ENCODE results near the gene DICER1. TPM values are rescaled to one million over a fixed set of nuclear protein-coding genes. Genes with fewer than 3 reads are reported as not detected.

Gene DICER1
- total and polyA plus RNA-seq, 2 donors (not counting 1 experiment from before 2014, with no cell fraction given) = 15.4 to 90.4 TPM

DNA sequence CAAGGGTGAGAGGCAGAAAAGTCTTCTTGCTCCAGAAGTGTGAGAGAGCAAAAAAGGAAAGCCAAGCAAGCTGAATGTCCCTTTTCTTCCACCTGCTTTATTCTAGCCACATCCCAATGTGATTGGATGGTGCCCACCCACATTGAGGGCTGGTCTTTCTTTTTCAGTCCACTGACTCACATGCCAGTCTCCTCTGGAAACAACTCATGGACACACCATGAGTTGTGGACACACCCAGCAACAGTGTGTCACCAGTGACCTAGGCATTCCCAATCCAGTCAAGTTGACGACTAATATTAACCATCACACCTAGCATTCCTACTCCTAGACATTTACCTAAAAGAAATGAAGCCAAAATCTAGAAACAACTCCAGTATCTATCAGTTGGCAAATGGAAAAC lies 7.2 kb upstream of the DICER1 start:
- no peaks in the 10 kb centered on the region for H4K20me1 ChIP-seq (ENCODE audit: control insufficient read depth, insufficient read depth, low read length, poor library complexity, severe bottlenecking)
- ChIA-PET CTCF (no interaction called here), POLR2A (no interaction called here)
- H3K9ac ChIP-seq (ENCODE audit: low read length) = no peak overlapping the region
- H3K4me2 ChIP-seq (replicated peaks; ENCODE audit: low read depth, low read length, poor library complexity, severe bottlenecking) = no peak overlapping the region
- WGBS (ENCODE audit: insufficient coverage) = 60% methylated on average over 1 of the region's 1 CpG
- no peaks in the 10 kb centered on the region for H3K27me3 Mint-ChIP-seq
- H3K36me3 ChIP-seq (replicated peaks in 1 of 2; ENCODE audit: control extremely low read depth in 1 of 2, control insufficient read depth in 1 of 2, extremely low read depth in 1 of 2, insufficient read depth in 2 of 2, low read length in 1 of 2) = no peaks in the 10 kb centered on the region
- no peak for ATAC-seq (ENCODE audit: low read depth)
- DNase-seq = no peak
- no peak overlapping the region for H3K27ac ChIP-seq (ENCODE audit: low read length in 2 of 2)
- intact Hi-C loops (cut with micrococcal nuclease) = no loop called here
- no peaks in the 10 kb centered on the region for H3K27me3 ChIP-seq (replicated peaks in 1 of 4; ENCODE audit: control extremely low read depth in 1 of 4, control insufficient read depth in 3 of 4, insufficient read depth in 4 of 4, low read length in 3 of 4)
- H3K79me2 ChIP-seq (ENCODE audit: control insufficient read depth, insufficient read depth, low read length) = no peaks in the 10 kb centered on the region
- H3K9me3 Mint-ChIP-seq (ENCODE audit: insufficient read depth) = peaks cover 3% of the 10 kb centered on the region
- TF ChIP-seq CTCF (IDR thresholded peaks at IDR 0.05) (no peak), EZH2 (IDR thresholded peaks at IDR 0.05; ENCODE audit: borderline replicate concordance, insufficient read depth, low read depth, low read length, poor library complexity, severe bottlenecking) (no peak)
- no peak overlapping the region for H2AFZ ChIP-seq (ENCODE audit: insufficient read depth, low read depth, low read length, poor library complexity, severe bottlenecking)
- H3K4me1 Mint-ChIP-seq = peaks cover 3% of the 10 kb centered on the region
- H3K27ac Mint-ChIP-seq = no peak overlapping the region
- peaks cover 0 to 8% (median 4%) of the 10 kb centered on the region in 3 donors for H3K9me3 ChIP-seq (ENCODE audit: control extremely low read depth in 1 of 3, control insufficient read depth in 2 of 3, insufficient read depth in 1 of 3, low read length in 2 of 3)
- no peaks in the 10 kb centered on the region for H3K4me1 ChIP-seq (ENCODE audit: control insufficient read depth in 2 of 2, insufficient read depth in 2 of 2, low read length in 2 of 2)
- no peak overlapping the region for H3K4me3 Mint-ChIP-seq
- H3K4me3 ChIP-seq (ENCODE audit: control extremely low read depth in 1 of 5, extremely low read depth in 1 of 5, insufficient read depth in 1 of 5, low read depth in 2 of 5, low read length in 4 of 5) = no peak overlapping the region

GRCh38 chr14:95163666-95164065 lies 6.3 kb upstream of the DICER1 start:
- Mint-ChIP-seq H3K27ac (no peak overlapping the region), H3K9me3 (ENCODE audit: insufficient read depth) (peaks cover 3% of the 10 kb centered on the region), H3K4me3 (no peak overlapping the region), H3K4me1 (peaks cover 3% of the 10 kb centered on the region), H3K27me3 (no peaks in the 10 kb centered on the region)
- TF ChIP-seq EZH2 (IDR thresholded peaks at IDR 0.05; ENCODE audit: borderline replicate concordance, insufficient read depth, low read depth, low read length, poor library complexity, severe bottlenecking) (no peak), CTCF (IDR thresholded peaks at IDR 0.05) (no peak)
- Histone ChIP-seq H3K27ac (ENCODE audit: low read length in 2 of 2) (no peak overlapping the region), H3K79me2 (ENCODE audit: control insufficient read depth, insufficient read depth, low read length) (no peaks in the 10 kb centered on the region), H3K36me3 (replicated peaks in 1 of 2; ENCODE audit: control extremely low read depth in 1 of 2, control insufficient read depth in 1 of 2, extremely low read depth in 1 of 2, insufficient read depth in 2 of 2, low read length in 1 of 2) (no peaks in the 10 kb centered on the region), H3K27me3 (replicated peaks in 1 of 4; ENCODE audit: control extremely low read depth in 1 of 4, control insufficient read depth in 3 of 4, insufficient read depth in 4 of 4, low read length in 3 of 4) (no peaks in the 10 kb centered on the region), H3K4me2 (replicated peaks; ENCODE audit: low read depth, low read length, poor library complexity, severe bottlenecking) (no peak overlapping the region), H2AFZ (ENCODE audit: insufficient read depth, low read depth, low read length, poor library complexity, severe bottlenecking) (no peak overlapping the region), H3K4me1 (ENCODE audit: control insufficient read depth in 2 of 2, insufficient read depth in 2 of 2, low read length in 2 of 2) (no peaks in the 10 kb centered on the region), H3K9ac (ENCODE audit: low read length) (no peak overlapping the region), H3K9me3 (ENCODE audit: control extremely low read depth in 1 of 3, control insufficient read depth in 2 of 3, insufficient read depth in 1 of 3, low read length in 2 of 3) (peaks cover 0 to 8% (median 4%) of the 10 kb centered on the region in 3 donors), H3K4me3 (ENCODE audit: control extremely low read depth in 1 of 5, extremely low read depth in 1 of 5, insufficient read depth in 1 of 5, low read depth in 2 of 5, low read length in 4 of 5) (no peak overlapping the region), H4K20me1 (ENCODE audit: control insufficient read depth, insufficient read depth, low read length, poor library complexity, severe bottlenecking) (no peaks in the 10 kb centered on the region)
- ATAC-seq (ENCODE audit: low read depth) = no peak
- WGBS (ENCODE audit: insufficient coverage) = 100% methylated on average over 2 of the region's 3 CpGs
- ChIA-PET CTCF (no interaction called here), POLR2A (no interaction called here)
- intact Hi-C loops (cut with micrococcal nuclease) = no loop called here
- no peak for DNase-seq

Measured in B cell (primary cell).